Measurements from ENCODE around the gene GDF11. TPM values are rescaled to one million over a fixed set of nuclear protein-coding genes. Genes with fewer than 3 reads are reported as not detected.
"Not testable (repeated sequence)": the region's sequence is repeated elsewhere in the genome, so short reads cannot be mapped to it uniquely, and the experiment has no call there.

Gene GDF11
- total and polyA plus RNA-seq, 10 donors: 3.5 to 14.5 (median 9.7) TPM

DNA sequence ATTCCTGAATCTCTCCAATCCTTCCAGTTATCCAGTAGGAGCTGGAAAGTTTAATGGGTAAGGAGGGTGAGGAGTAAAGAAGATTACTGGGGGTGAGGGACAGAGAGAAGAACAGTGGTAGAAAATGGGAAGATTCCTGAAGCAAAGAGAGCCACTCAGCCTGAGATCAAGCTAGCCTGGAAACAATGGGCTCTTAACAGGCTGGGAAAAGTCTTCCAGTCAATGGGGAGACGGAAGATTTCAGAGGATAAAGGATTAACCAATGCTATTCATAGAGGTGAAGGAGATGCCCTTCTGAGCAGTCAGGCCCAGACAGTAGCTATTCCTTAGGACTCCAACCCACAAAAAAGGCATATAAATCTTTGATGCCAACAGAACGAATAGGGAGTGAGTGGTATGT is 14.8 kb downstream of the GDF11 start:
- intact Hi-C loops (cut with DNase I; ENCODE audit: low total_unique reads): no loop called here
- Histone ChIP-seq H3K36me3 (peaks cover 4 to 100% (median 69%) of the 10 kb centered on the region in 6 donors), H3K9me3 (no peaks in the 10 kb centered on the region), H3K27me3 (replicated peaks in 1 of 7) (no peaks in the 10 kb centered on the region), H3K4me1 (peaks cover 0 to 10% (median 0%) of the 10 kb centered on the region in 6 donors), H3K4me3 (no peak overlapping the region), H3K27ac (peak overlapping the region in 4 of 8 donors; percentile 4 to 74 (median 52))
- 78 to 84% (median 82%) methylated on average over 2 of the region's 2 CpGs for WGBS, 5 donors
- no peak for DNase-seq
- TF ChIP-seq, protein P1, sequence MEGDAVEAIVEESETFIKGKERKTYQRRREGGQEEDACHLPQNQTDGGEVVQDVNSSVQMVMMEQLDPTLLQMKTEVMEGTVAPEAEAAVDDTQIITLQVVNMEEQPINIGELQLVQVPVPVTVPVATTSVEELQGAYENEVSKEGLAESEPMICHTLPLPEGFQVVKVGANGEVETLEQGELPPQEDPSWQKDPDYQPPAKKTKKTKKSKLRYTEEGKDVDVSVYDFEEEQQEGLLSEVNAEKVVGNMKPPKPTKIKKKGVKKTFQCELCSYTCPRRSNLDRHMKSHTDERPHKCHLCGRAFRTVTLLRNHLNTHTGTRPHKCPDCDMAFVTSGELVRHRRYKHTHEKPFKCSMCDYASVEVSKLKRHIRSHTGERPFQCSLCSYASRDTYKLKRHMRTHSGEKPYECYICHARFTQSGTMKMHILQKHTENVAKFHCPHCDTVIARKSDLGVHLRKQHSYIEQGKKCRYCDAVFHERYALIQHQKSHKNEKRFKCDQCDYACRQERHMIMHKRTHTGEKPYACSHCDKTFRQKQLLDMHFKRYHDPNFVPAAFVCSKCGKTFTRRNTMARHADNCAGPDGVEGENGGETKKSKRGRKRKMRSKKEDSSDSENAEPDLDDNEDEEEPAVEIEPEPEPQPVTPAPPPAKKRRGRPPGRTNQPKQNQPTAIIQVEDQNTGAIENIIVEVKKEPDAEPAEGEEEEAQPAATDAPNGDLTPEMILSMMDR (IDR thresholded peaks at IDR 0.05 in 8 of 11, conservative IDR thresholded peaks at IDR 0.05 in 3 of 11): no peak
- TF ChIP-seq POLR2AphosphoS5 (IDR thresholded peaks at IDR 0.05) (no peak), POLR2A (IDR thresholded peaks at IDR 0.05) (no peak)

DNA sequence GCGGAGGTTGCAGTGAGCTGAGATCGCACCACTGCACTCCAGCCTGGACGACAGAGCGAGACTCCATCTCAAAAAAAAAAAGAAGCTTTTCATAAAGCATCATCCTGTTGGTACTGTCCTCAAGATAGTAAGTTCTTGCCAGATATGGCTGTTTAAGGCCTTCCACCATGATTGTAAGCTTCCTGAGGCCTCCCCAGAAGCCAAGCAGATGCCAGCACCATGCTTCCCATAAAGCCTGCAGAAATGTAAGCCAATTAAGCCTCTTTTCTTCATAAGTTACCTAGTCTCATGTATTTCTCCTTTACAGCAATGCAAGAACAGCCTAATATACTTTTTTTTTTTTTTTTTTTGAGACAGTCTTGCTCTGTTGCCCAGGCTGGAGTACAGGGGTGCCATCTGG is 15.7 kb downstream of the GDF11 start:
- Histone ChIP-seq H3K36me3 (peaks cover 4 to 100% (median 65%) of the 10 kb centered on the region in 6 donors), H3K27ac (peak overlapping the region in 4 of 8 donors; percentile 32 to 74 (median 73)), H3K4me1 (peaks cover 0 to 10% (median 0%) of the 10 kb centered on the region in 6 donors)
- 95 to 98% (median 98%) methylated on average over 4 of the region's 4 CpGs for WGBS, 5 donors
- intact Hi-C loops (cut with DNase I; ENCODE audit: low total_unique reads); H3K27me3 ChIP-seq (replicated peaks in 1 of 7); H3K4me3 ChIP-seq; H3K9me3 ChIP-seq; DNase-seq: not testable (repeated sequence)

GRCh38 chr12:55760663-55761062 is 17.7 kb downstream of the GDF11 start:
- intact Hi-C loops (cut with DNase I; ENCODE audit: low total_unique reads): no loop called here
- TF ChIP-seq POLR2A (IDR thresholded peaks at IDR 0.05) (no peak), POLR2AphosphoS5 (IDR thresholded peaks at IDR 0.05) (no peak)
- TF ChIP-seq, protein P1 (IDR thresholded peaks at IDR 0.05 in 8 of 11, conservative IDR thresholded peaks at IDR 0.05 in 3 of 11): no peak
- Histone ChIP-seq H3K4me3 (no peak overlapping the region), H3K36me3 (peaks cover 4 to 98% (median 53%) of the 10 kb centered on the region in 6 donors), H3K27me3 (replicated peaks in 1 of 7) (no peaks in the 10 kb centered on the region), H3K27ac (peak overlapping the region in 2 of 8 donors; percentile 26 to 74), H3K4me1 (peaks cover 0 to 10% (median 0%) of the 10 kb centered on the region in 6 donors), H3K9me3 (no peaks in the 10 kb centered on the region)
- DNase-seq: no peak
- WGBS, 5 donors: 89 to 97% (median 90%) methylated on average over 6 of the region's 6 CpGs

DNA sequence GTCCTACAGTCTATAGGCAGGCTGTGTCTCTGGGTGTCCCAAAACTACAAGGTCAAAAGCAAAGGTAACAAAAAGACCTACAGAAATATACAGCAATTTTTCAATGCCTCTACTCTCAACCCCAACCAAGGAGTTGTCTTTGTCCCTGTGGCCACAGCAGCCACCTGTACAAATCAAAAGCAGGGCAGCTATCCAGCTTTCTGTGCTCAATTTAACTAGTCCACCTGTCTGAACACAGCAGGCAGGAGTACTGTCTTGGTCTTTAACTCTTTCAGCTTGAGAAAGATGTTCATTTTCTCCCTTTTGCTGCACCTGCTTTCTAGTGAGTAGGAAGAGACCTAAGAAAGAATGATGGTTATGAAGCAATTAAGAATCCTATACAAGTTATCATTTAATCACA is 19.7 kb downstream of the GDF11 start:
- TF ChIP-seq POLR2AphosphoS5 (IDR thresholded peaks at IDR 0.05) (no peak), POLR2A (IDR thresholded peaks at IDR 0.05) (no peak)
- TF ChIP-seq, protein P1 (IDR thresholded peaks at IDR 0.05 in 8 of 11, conservative IDR thresholded peaks at IDR 0.05 in 3 of 11): no peak
- Histone ChIP-seq H3K9me3 (no peaks in the 10 kb centered on the region), H3K27me3 (replicated peaks in 1 of 7) (no peaks in the 10 kb centered on the region), H3K4me3 (no peak overlapping the region), H3K27ac (no peak overlapping the region), H3K36me3 (peaks cover 0 to 98% (median 39%) of the 10 kb centered on the region in 6 donors), H3K4me1 (peaks cover 0 to 10% (median 0%) of the 10 kb centered on the region in 6 donors)
- intact Hi-C loops (cut with DNase I; ENCODE audit: low total_unique reads): no loop called here
- DNase-seq: no peak

All from spleen (tissue), 11 donors.